Measurements from ENCODE around the gene ARSG.
A peak's percentile ranks its signal among the peaks of the same experiment; 100 is the strongest.
"Not testable (repeated sequence)": the region's sequence is repeated elsewhere in the genome, so short reads cannot be mapped to it uniquely, and the experiment has no call there.

ARSG gene

DNA sequence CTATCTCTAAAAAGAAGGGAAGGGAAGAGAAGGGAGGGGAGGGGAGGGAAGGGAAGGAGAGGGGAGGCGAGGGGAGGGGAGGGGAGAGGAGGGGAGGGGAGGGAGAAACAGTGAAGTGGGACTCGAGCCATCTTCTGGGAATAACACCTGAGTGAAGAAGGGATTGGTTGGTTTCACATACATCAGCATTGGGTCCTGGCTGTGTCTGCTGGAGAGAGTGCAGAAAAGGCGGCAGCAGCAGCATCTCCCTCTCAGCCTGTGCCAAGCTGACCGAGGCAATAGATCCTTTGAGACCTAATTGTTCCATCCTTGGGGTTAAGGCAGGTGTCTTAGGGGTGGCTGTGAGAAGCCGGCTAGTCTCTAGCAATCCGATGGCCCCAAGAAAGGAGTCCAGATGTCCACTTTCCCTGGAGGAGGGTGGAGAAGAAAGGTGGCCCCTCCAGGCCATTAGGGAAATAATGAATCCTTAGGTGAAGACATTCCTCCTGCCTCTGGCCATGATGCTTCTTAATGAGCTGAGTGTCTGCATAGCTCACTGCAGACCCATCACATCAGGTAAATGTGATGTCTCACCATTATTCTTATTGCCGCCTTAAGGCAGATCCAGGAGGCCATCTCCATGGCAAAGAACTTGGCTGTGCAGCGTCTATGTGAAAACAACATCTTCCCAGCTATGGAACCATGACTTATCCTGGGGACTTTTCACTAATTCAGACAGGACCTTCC is 94.4 kb downstream of the ARSG start:
- DNase-seq (ENCODE audit: low read depth), result no peak
- H3K4me3 ChIP-seq (ENCODE audit: low read depth, low read length), result no peak overlapping the region

DNA sequence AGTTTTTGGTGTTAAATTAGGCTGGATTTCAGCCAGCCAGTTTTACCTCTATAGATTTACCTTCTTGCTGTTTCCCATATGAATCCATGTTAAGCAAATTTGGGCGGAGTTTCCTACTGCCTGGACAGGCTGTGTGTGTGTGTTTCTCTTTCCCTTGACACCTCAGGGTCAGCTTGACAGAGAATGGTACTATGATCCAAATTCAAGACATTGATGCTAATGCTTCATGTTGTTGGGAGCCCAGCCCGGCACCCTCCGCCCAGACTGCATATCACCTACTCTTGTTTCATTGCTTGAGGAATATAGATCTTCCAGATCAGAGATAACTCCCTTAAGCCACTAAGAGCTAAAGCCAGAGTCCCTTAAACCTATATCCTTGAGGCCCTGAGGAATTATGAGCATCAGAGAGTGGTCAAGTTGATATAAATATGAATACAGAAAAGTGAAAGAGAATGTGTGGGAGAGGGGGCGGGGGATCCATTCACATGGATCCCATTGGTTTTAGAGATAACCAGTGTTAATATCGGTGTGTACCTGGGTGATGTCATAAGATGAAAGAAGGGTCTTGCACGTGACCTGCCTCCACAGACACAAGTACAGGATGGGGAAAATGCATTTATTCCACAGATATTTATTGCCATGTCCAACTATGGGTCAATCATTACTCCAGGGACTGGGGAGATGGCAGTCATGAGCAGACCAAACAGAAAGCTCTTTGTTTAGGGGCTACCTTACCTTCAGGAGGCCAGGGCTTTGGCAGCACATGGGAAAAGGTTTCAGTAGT is 96.3 kb downstream of the ARSG start:
- no peak for DNase-seq (ENCODE audit: low read depth)
- H3K4me3 ChIP-seq (ENCODE audit: low read depth, low read length), result no peak overlapping the region

GRCh38 chr17:68389041-68389440 is 97.7 kb downstream of the ARSG start:
- DNase-seq (ENCODE audit: low read depth), result no peak
- H3K4me3 ChIP-seq (ENCODE audit: low read depth, low read length), result no peak overlapping the region

DNA sequence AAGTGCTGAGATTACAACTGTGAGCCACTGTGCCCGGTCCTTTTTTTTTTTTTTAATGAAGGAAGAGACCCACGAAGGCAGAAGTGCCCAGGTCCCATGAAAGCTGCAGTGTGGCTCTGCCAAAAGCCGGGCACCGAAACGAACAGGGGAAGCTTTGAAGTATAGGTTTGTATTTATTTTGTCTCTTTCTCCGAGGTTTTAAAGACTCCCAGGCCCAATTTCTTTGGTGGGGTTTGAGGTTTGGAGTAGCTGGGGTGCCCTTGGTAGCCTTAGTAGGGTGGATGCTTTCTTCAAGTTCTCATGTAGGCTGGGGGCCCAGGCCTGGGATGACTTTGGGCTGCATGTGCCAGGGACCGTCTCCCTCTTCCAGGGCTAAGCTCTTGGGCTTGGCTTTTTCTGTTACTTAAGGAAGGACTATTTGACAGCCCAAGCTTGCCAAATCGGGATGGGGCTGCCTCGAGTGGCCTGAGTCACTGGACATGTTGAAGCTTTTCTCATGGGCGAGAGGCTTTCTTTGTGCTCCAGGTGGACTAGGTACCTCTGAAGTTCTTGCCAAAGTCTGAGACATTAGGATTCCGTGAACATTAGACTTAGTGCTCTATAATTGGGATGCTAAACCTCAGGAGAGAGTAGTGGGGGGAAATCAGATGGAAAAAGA is 99.7 kb downstream of the ARSG start:
- H3K4me3 ChIP-seq (ENCODE audit: low read depth, low read length), result no peak overlapping the region
- peak; percentile 66 for DNase-seq (ENCODE audit: low read depth)

DNA sequence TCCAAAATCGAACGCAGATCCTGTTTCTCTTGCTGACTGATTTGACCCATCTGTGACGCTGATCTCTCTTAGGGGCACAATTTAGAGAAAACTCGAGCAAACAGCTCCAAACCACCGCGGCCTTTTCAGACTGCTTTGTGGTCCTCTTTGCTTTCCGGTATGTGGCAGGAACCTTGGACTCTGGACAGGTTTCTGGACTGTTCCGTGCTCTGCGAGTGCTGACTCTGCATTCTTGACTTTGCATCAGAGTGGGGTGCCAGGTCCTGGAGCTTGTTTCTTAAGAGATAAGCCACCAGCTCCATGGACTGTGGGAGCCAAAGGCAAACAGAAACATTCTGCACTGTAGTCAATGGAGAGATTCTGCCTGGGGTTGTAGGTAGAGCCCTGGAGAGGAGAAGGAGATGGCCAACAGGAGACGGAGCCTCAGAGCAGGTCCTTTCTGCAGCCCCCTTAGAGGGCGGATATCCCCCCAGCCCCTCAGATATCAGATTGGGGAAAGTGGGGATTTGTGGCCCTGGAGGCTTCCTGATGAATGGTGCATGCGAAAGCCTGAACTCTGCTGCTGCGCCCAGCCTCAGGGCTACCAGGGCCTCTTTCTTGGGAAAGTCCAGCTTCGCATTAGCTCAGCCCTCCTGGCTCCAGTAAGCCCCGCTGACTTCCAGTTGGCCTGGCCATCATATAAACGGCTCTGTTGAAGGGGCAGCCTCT is 100.4 kb downstream of the ARSG start:
- no peak overlapping the region for H3K4me3 ChIP-seq (ENCODE audit: low read depth, low read length)
- no peak for DNase-seq (ENCODE audit: low read depth)

DNA sequence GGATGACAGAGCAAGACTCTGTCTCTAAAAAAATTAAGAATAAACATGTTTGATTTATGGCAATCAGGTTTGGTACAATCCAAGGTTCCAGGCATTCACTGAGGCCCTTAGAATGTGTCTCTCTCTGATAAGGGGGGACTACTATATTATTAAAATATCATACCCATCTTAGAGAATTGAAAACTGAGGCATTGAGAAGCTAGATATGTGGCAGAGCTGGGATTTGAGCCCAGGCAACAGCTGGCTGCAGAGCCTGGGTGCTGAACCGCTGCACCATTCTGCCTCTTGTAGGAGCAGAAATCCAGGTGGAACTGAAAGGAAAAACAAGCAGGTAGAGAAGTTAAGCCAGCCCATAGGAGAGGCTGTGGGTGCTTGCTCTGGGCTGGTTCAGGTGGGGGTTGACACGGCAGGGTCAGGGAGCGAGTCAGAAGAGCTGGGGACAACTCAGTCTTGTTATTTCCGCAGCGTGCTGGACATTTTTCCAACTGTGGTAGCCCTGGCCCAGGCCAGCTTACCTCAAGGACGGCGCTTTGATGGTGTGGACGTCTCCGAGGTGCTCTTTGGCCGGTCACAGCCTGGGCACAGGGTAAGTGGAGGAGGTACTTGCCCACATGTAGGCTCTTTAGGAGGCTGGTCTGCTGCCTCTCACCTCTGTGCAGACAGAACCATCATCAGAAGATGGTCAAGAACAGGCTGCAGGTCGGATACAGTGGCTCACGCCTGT is 103.5 kb downstream of the ARSG start:
- DNase-seq (ENCODE audit: low read depth), result no peak
- no peak overlapping the region for H3K4me3 ChIP-seq (ENCODE audit: low read depth, low read length)

- DNase-seq (ENCODE audit: low read depth), result no peak
- no peak overlapping the region for H3K4me3 ChIP-seq (ENCODE audit: low read depth, low read length)
These were observed 105.2 kb downstream of the ARSG start for GRCh38 chr17:68396226-68397107.

DNA sequence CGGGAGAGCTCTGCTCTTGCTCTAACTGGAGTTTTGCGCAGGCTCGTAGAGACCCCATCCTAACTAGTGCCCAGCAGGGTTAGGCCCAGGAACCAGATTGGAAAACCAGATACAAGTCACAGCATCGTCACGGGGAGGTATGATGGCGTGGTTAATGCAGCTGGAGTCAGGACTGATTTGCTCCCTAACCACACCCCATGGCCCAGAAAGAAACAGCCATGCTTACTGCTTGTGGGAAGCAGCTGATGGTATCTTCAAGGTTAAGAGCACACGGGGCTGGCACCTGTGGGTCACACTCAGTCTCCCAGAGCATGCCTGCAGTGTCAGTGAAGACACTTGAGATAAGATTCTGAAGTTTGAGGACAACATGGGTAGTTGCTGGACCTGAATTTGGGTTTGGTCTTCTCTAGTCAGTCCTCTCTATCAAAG is 105.8 kb downstream of the ARSG start:
- no peak for DNase-seq (ENCODE audit: low read depth)
- no peak overlapping the region for H3K4me3 ChIP-seq (ENCODE audit: low read depth, low read length)

- no peak overlapping the region for H3K4me3 ChIP-seq (ENCODE audit: low read depth, low read length)
- peak; percentile 49 for DNase-seq (ENCODE audit: low read depth)
These were observed 107.7 kb downstream of the ARSG start for GRCh38 chr17:68398691-68399637.

- H3K4me3 ChIP-seq (ENCODE audit: low read depth, low read length), result no peak overlapping the region
- peak; percentile 32 for DNase-seq (ENCODE audit: low read depth)
These were observed 108.5 kb downstream of the ARSG start for GRCh38 chr17:68399638-68400403.

DNA sequence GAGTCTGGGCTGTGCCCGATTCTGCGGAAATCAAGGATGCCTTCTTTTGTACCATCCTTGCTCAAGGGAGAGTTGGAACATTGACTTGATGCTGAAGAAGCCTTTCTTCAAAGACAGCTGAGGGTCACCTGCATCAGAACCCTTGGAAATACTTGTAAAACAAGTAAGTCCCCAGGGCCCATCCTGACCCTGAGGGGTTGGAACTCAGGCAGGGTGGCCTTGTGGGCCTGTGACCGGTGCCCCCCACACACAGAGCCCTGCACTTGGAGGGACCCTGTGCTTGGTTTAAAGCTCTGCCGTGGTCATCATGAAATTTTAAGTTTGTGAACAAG is 109.1 kb downstream of the ARSG start:
- H3K4me3 ChIP-seq (ENCODE audit: low read depth, low read length), result no peak overlapping the region
- DNase-seq (ENCODE audit: low read depth), result no peak

DNA sequence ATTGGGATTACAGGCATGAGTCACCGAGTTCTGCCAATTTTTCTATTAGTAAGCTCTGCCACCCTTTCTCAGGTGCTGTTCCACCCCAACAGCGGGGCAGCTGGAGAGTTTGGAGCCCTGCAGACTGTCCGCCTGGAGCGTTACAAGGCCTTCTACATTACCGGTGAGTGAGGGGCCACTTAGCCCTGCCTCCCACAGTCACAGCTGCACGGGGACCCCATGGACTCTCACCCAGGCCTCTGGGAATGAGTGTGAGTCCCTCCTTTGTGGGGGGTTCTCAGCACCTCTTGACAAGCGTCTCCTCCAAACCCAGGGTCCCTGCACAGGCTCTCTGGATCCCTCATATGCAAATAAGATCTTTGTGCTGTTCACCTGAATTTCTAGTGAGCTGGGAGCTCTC is 110.0 kb downstream of the ARSG start:
- H3K4me3 ChIP-seq (ENCODE audit: low read depth, low read length), result no peak overlapping the region
- no peak for DNase-seq (ENCODE audit: low read depth)

- DNase-seq (ENCODE audit: low read depth), result no peak
- no peak overlapping the region for H3K4me3 ChIP-seq (ENCODE audit: low read depth, low read length)
These were observed 111.8 kb downstream of the ARSG start for GRCh38 chr17:68403122-68403521.

DNA sequence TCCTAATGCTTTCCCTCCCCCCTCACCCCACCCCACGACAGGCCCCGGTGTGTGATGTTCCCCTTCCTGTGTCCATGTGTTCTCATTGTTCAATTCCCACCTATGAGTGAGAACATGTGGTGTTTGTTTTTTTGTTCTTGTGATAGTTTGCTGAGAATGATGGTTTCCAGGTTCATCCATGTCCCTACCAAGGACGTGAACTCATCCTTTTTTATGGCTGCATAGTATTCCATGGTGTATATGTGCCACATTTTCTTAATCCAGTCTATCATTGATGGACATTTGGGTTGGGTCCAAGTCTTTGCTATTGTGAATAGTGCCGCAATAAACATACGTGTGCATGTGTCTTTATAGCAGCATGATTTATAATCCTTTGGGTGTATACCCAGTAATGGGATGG is 112.5 kb downstream of the ARSG start:
- DNase-seq (ENCODE audit: low read depth); H3K4me3 ChIP-seq (ENCODE audit: low read depth, low read length): not testable (repeated sequence)

DNA sequence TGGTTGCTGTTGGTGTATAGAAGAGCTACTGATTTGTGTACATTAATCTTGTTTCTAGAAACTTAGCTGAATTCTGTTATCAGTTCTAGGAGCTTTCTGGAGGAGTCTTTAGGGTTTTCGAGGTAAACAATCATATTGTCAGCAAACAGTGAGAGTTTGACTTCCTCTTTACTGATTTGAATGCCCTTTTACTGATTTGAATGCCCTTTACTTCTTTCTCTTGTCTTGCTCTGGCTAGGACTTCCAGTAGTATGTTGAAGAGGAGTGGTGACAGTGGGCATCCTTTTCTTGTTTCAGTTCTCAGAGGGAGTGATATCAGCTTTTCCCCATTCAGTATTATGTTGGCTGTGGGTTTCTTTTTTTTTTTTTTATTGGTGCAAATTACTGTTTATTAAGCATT is 116.4 kb downstream of the ARSG start:
- not testable (repeated sequence) for H3K4me3 ChIP-seq (ENCODE audit: low read depth, low read length); DNase-seq (ENCODE audit: low read depth)

DNA sequence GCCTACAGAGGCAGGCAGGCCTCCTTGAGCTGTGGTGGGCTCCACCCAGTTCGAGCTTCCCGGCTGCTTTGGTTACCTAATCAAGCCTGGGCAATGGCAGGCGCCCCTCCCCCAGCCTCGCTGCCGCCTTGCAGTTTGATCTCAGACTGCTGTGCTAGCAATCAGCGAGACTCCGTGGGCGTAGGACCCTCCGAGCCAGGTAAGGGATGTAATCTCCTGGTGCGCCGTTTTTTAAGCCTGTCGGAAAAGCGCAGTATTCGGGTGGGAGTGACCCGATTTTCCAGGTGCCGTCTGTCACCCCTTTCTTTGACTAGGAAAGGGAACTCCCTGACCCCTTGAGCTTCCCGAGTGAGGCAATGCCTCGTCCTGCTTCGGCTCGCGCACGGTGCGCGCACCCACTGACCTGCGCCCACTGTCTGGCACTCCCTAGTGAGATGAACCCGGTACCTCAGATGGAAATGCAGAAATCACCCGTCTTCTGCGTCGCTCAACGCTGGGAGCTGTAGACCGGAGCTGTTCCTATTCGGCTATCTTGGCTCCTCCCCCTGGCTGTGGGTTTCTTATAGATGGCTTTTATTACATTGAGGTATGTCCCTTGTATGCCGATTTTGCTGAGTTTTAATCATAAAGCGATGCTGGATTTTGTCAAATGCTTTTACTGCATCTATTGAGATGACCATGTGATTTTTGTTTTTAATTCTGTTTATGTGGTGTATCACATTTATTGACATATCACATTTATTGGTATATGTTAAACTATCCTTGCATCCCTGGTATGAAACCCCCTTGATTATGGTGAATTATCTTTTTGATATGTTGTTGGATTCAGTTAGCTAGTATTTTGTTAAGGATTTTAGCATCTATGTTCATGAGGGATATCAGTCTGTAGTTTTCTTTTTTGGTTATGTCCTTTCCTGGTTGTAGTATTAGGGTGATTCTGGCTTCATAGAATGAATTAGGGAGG is 122.6 kb downstream of the ARSG start:
- H3K4me3 ChIP-seq (ENCODE audit: low read depth, low read length), result peak overlapping the region; percentile 11
- not testable (repeated sequence) for DNase-seq (ENCODE audit: low read depth)

Measured in skeletal muscle cell (primary cell).